Upper lobe of left lung (tissue), 6 donors: ENCODE measurements around the gene SNW1. TPM values are rescaled to one million over a fixed set of nuclear protein-coding genes. Genes with fewer than 3 reads are reported as not detected.

ENCODE experiments used
- ATAC-seq, 2 donors: fragments of 200-7000 bp; cut with Tn5 transposase; one replicate each; pipeline ENCODE4 v1.9.1; 2022; ENCODE audit warnings: mild to moderate bottlenecking in 2 of 2, moderate library complexity in 2 of 2; ENCODE audit not compliant: low FRiP score in 2 of 2
- DNase-seq, 2 donors: peaks; one replicate each; pipeline ENCODE4 v3.0.0-alpha.2; 2019 to 2020
- H3K27ac ChIP-seq, 4 donors: fragments of 200-600 bp; sonication (generic); one replicate each; pipeline ENCODE4 v1.5.1; 2016 to 2019
- H3K27me3 ChIP-seq, 4 donors: fragments of 200-600 bp; sonication (generic); one replicate each; pipeline ENCODE4 v1.5.1; 2017 to 2019
- H3K36me3 ChIP-seq, 4 donors: fragments of 200-600 bp; sonication (generic); one replicate each; pipeline ENCODE4 v1.5.1; 2016 to 2019
- H3K4me1 ChIP-seq, 4 donors: fragments of 200-600 bp; sonication (generic); one replicate each; pipeline ENCODE4 v1.5.1; 2018 to 2019
- H3K4me3 ChIP-seq, 4 donors: fragments of 200-600 bp; sonication (generic); one replicate each; pipeline ENCODE4 v1.5.1; 2017 to 2019; ENCODE audit warnings: mild to moderate bottlenecking in 2 of 4, moderate library complexity in 1 of 4
- H3K9me3 ChIP-seq, 4 donors: fragments of 200-600 bp; sonication (generic); one replicate each; pipeline ENCODE4 v1.5.1; 2018 to 2019
- CTCF ChIP-seq, 6 experiments: fragments of 450-650 bp in 4 of 6; fragments of 200-600 bp in 2 of 6; sonication (generic) in 2 of 6; IDR thresholded peaks; one replicate each; pipeline ENCODE4 v1.5.1; 2016 to 2019; ENCODE audit warnings: antibody characterized with exemption in 6 of 6
- EP300 ChIP-seq, 4 donors: sonication (generic); formaldehyde crosslinking; IDR thresholded peaks; one replicate each; pipeline ENCODE4 v1.5.1; 2017; ENCODE audit warnings: antibody characterized with exemption in 4 of 4, control low read depth in 2 of 4
- POLR2A ChIP-seq, 4 donors: fragments of 450-650 bp; IDR thresholded peaks; one replicate each; pipeline ENCODE4 v1.5.1; 2016 to 2017; ENCODE audit warnings: antibody characterized with exemption in 4 of 4, mild to moderate bottlenecking in 2 of 4
- POLR2AphosphoS5 ChIP-seq, 2 donors: sonication (generic); formaldehyde crosslinking; IDR thresholded peaks; one replicate each; pipeline ENCODE4 v1.5.1; 2017; ENCODE audit warnings: antibody characterized with exemption in 2 of 2
- WGBS, 2 donors: methylation state at CpG; one replicate each; pipeline ENCODE4 v1.1.5; 2017 to 2018; 5-methylcytosine and 5-hydroxymethylcytosine counted together
- total RNA-seq, 6 donors: library from RNA; depleted of rRNA in 4 of 6; stranded (reverse); fragments of >200 nt in 4 of 6; gene quantifications; one replicate each; pipeline versions ENCODE4 v1.1.0 to v1.2.1, GENCODE V29; 2016 to 2021
- donor health status: DM: no; HTN: no; CAD: no; lungs with moderate emphysema.
- donor health status: DM: no; HTN: yes; CAD: no; lungs with severe emphysema.

The SNW1 gene
- total RNA-seq, result 10 to 100 TPM; 40.6 to 62.6 (median 58.9) TPM

- Histone ChIP-seq H3K27ac (peak within 1 kb of the TSS; percentile 91 to 96 (median 94)), H3K4me3 (peak within 1 kb of the TSS; percentile 58 to 84 (median 82)), H3K9me3 (no peaks in the 10 kb centered on the region), H3K27me3 (no peaks in the 10 kb centered on the region), H3K36me3 (peaks cover 0 to 6% (median 0%) of the 10 kb centered on the region in 4 donors), H3K4me1 (peaks cover 17 to 41% (median 33%) of the 10 kb centered on the region in 4 donors)
- DNase-seq (peak; percentile 92 to 95), ATAC-seq (peak; percentile 97 to 98)
- no peak for TF ChIP-seq CTCF (IDR thresholded peaks at IDR 0.05)
- TF ChIP-seq POLR2A (IDR thresholded peaks at IDR 0.05), result peak; percentile 64 to 81 (median 80)
- TF ChIP-seq POLR2AphosphoS5 (IDR thresholded peaks at IDR 0.05), result peak; percentile 90 to 94
- peak in 1 of 4 donors; percentile 11 for TF ChIP-seq EP300 (IDR thresholded peaks at IDR 0.05)
- 1% methylated on average over 32 to 54 of the region's 60 CpGs for WGBS, 2 donors
Measured at GRCh38 chr14:77760381-77761204, at the start of gene SNW1. TSS of gene SNW1 (minus strand) at chr14:77761156. CDS start at chr14:77761127, 29 bp downstream.

GRCh38 chr14:77809011-77809410 lies 48.1 kb upstream of the SNW1 start:
- Histone ChIP-seq H3K36me3 (no peaks in the 10 kb centered on the region), H3K27me3 (no peaks in the 10 kb centered on the region), H3K9me3 (no peaks in the 10 kb centered on the region), H3K4me1 (no peaks in the 10 kb centered on the region), H3K4me3 (no peak overlapping the region), H3K27ac (no peak overlapping the region)
- ATAC-seq, result no peak
- 96 to 100% methylated on average over 1 of the region's 1 CpG for WGBS, 2 donors
- no peak for DNase-seq
- no peak for TF ChIP-seq CTCF (IDR thresholded peaks at IDR 0.05)
- TF ChIP-seq POLR2AphosphoS5 (IDR thresholded peaks at IDR 0.05), result no peak
- no peak for TF ChIP-seq EP300 (IDR thresholded peaks at IDR 0.05)
- TF ChIP-seq POLR2A (IDR thresholded peaks at IDR 0.05), result no peak

- TF ChIP-seq CTCF (IDR thresholded peaks at IDR 0.05) (no peak), POLR2A (IDR thresholded peaks at IDR 0.05) (no peak), POLR2AphosphoS5 (IDR thresholded peaks at IDR 0.05) (no peak), EP300 (IDR thresholded peaks at IDR 0.05) (no peak)
- Histone ChIP-seq H3K27me3 (no peaks in the 10 kb centered on the region), H3K4me1 (no peaks in the 10 kb centered on the region), H3K36me3 (no peaks in the 10 kb centered on the region), H3K9me3 (no peaks in the 10 kb centered on the region), H3K4me3 (no peak overlapping the region), H3K27ac (no peak overlapping the region)
- ATAC-seq (no peak), DNase-seq (no peak)
- 93 to 99% methylated on average over 3 of the region's 3 CpGs for WGBS, 2 donors
Measured at GRCh38 chr14:77808250-77808649, 47.3 kb upstream of the SNW1 start.

- ATAC-seq (no peak), DNase-seq (no peak)
- 84 to 85% methylated on average over 6 of the region's 6 CpGs for WGBS, 2 donors
- no peak overlapping the region for H3K27ac ChIP-seq
- TF ChIP-seq CTCF (IDR thresholded peaks at IDR 0.05), result no peak
- TF ChIP-seq POLR2AphosphoS5 (IDR thresholded peaks at IDR 0.05), result no peak
- TF ChIP-seq EP300 (IDR thresholded peaks at IDR 0.05), result no peak
- no peak for TF ChIP-seq POLR2A (IDR thresholded peaks at IDR 0.05)
- peaks cover 0 to 5% (median under 1%) of the 10 kb centered on the region in 4 donors for H3K4me1 ChIP-seq
- no peak overlapping the region for H3K4me3 ChIP-seq
- no peaks in the 10 kb centered on the region for H3K27me3 ChIP-seq
- H3K36me3 ChIP-seq, result no peaks in the 10 kb centered on the region
- no peaks in the 10 kb centered on the region for H3K9me3 ChIP-seq
Measured at GRCh38 chr14:77805706-77806105, 44.8 kb upstream of the SNW1 start.
